Panc1 (cell line): ENCODE measurements around the gene SH3D21. TPM values are rescaled to one million over a fixed set of nuclear protein-coding genes. Genes with fewer than 3 reads are reported as not detected.

ENCODE experiments used
- ATAC-seq: fragments of 200-7000 bp; cut with Tn5 transposase; 2 replicates; pipeline ENCODE4 v1.9.1; 2020; ENCODE audit warnings: mild to moderate bottlenecking, moderate library complexity
- BruUV-seq: library from RNA; stranded (reverse); fragments of 400-500 nt; replicated peaks from 2 replicates; lab custom pipeline; 2021; lab: Mats Ljungman, UMichigan
- CTCF ChIA-PET: fragments of 300-600 bp; sonication (Branson Sonifier 250); formaldehyde crosslinking; loops from one replicate; lab custom pipeline; 2022; ENCODE audit warnings: antibody characterized with exemption; lab: Charles Lee
- POLR2A ChIA-PET: fragments of 300-600 bp; sonication (Branson Sonifier 250); formaldehyde crosslinking; loops from one replicate; lab custom pipeline; 2022; ENCODE audit warnings: antibody characterized with exemption; lab: Charles Lee
- DNase-seq: peaks from one replicate; pipeline ENCODE4 v3.0.0-alpha.2; 2010; ENCODE audit warnings: low read depth, low spot score
- H3K27ac ChIP-seq: 2 replicates; pipeline ENCODE4 v1.5.1; 2011; ENCODE audit warnings: mild to moderate bottlenecking, low read length, inconsistent platforms
- H3K27me3 ChIP-seq: fragments of 200-500 bp; sonication (Bioruptor generic); 2 replicates; pipeline ENCODE4 v1.6.0; 2014; ENCODE audit warnings: low read length, inconsistent platforms; ENCODE audit not compliant: control insufficient read depth, insufficient read depth
- H3K36me3 ChIP-seq: fragments of 200-500 bp; sonication (Bioruptor generic); 2 replicates; pipeline ENCODE4 v1.5.1; 2014; ENCODE audit warnings: inconsistent platforms, mild to moderate bottlenecking, low read length, moderate library complexity; ENCODE audit not compliant: control insufficient read depth, insufficient read depth
- H3K4me1 ChIP-seq: 2 replicates; pipeline ENCODE4 v1.5.1; 2011; ENCODE audit warnings: inconsistent platforms, mild to moderate bottlenecking, low read length, moderate library complexity; ENCODE audit not compliant: control insufficient read depth, insufficient read depth
- H3K4me3 ChIP-seq, 2 experiments: 2 replicates each; pipeline ENCODE4 v1.5.1; 2011 to 2012; ENCODE audit warnings: low read depth in 2 of 2, low read length in 2 of 2, mild to moderate bottlenecking in 2 of 2, inconsistent platforms in 1 of 2, moderate library complexity in 1 of 2
- H3K9me3 ChIP-seq: fragments of 200-500 bp; sonication (Bioruptor generic); 2 replicates; pipeline ENCODE4 v1.5.1; 2014; ENCODE audit warnings: low read depth, mild to moderate bottlenecking, inconsistent platforms, low read length, moderate library complexity; ENCODE audit not compliant: control insufficient read depth, insufficient read depth
- POLR2AphosphoS5 ChIP-seq: IDR thresholded peaks from 2 replicates; pipeline ENCODE4 v1.6.1; 2012; ENCODE audit warnings: mild to moderate bottlenecking, low read depth, low read length, moderate library complexity
- SIN3A ChIP-seq: IDR thresholded peaks from 2 replicates; pipeline ENCODE4 v1.6.1; 2012; ENCODE audit warnings: low read depth, mild to moderate bottlenecking, low read length, moderate library complexity, borderline replicate concordance; ENCODE audit not compliant: insufficient read depth
- TCF7L2 ChIP-seq: IDR thresholded peaks from 2 replicates; pipeline ENCODE4 v1.6.1; 2011; ENCODE audit warnings: mild to moderate bottlenecking, low read depth, low read length, inconsistent platforms
- in situ Hi-C: cut with HindIII; loops from 2 replicates; pipeline ENCODE4 v1.10.0; 2016; ENCODE audit warnings: low sequenced_read_pairs, low pct_unique_long_range_greater_than_20kb
- intact Hi-C: fragments of 100-400 bp; cut with micrococcal nuclease; formaldehyde crosslinking; loops from one replicate; pipeline ENCODE4 v1.10.0; 2022; ENCODE audit not compliant: unreplicated experiment
- total RNA-seq: library from RNA; stranded (reverse); gene quantifications from one replicate; pipeline ENCODE4 v1.2.1, GENCODE V29; 2021; ENCODE audit not compliant: unreplicated experiment
- TF ChIP-seq, protein P1 (sequence below), 2 experiments: IDR thresholded peaks; 2 replicates each; pipeline ENCODE4 v1.6.1; 2011 to 2012; ENCODE audit warnings: low read depth in 2 of 2, control low read depth in 1 of 2, low read length in 1 of 2, mild to moderate bottlenecking in 1 of 2, moderate library complexity in 1 of 2; ENCODE audit not compliant: insufficient read depth in 1 of 2
- TF ChIP-seq, protein P2 (sequence below): fragments of 450-650 bp; IDR thresholded peaks from 2 replicates; pipeline ENCODE4 v1.5.1; 2017; ENCODE audit warnings: mild to moderate bottlenecking

Gene SH3D21
- total RNA-seq, 1 experiment from 2014 or later = 18.9 TPM

DNA sequence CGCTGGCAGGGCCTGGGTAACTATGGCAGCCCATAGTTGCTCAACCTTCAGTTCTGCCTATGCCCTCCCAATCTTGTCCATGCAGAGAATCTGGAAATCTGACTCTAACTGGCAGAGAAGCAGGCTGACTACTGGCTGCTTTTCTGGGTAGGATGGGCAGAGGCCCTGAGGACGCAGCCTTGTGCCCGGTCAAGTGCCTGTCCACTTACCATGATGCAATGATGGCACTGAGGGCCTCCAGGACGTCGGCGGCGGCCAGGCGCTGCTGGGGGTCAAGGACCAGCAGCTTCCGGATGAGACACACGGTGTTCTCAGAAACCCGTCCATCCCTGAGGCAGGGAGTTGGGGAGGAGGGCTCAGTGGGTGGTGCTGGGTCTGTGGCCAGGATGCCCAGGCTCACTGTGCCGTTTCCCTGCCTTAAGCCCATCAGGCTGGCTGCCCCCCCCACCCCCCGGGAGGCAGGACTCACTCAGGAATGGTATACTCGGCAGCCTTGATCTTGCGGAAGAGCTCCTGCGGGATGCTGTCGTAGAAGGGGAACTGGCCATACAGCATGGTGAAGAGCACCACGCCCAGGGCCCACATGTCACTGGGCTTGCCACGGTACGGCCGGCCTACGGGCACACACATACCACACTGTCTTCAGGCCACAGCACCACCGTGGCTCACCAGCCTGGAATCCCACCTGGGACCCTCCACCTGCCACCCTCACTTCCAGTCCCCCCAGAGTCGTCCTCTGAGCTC lies 37.7 kb downstream of the SH3D21 start:
- intact Hi-C loops = loop anchor here (2.0 kb wide), 1 partner anchor 77 kb away; no protein-coding TSS in a partner anchor
- no peak overlapping the region for H3K4me3 ChIP-seq

DNA sequence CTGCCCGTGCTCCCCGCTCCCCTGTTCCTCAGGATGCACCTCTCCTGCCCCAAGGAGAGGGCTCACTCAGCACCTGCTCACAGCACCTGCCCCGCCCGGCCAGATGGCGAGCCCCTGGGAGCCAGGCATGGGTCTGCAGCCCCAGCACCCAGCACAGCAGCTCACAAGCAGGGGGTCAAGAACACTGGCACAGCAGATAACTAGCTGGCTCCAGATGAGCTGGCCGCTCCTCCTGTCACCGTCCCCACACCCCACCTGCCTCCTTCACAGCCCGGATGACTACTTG lies 38.2 kb downstream of the SH3D21 start:
- H3K27ac ChIP-seq = no peak overlapping the region

More for the DNA sequence above, 37.7 kb downstream of the SH3D21 start:
- ChIA-PET POLR2A (interaction anchor here (0.6 kb wide), 1 partner anchor 76 kb away, joined by 5 read pairs; no protein-coding TSS in a partner anchor), CTCF (interaction anchor here (0.6 to 1.5 kb wide), 4 partner anchors 21 to 63 kb away, joined by 3 to 11 read pairs (median 6); no protein-coding TSS in a partner anchor)
- no peaks in the 10 kb centered on the region for H3K27me3 ChIP-seq
- DNase-seq = no peak
- no TSS peak for BruUV-seq
- no peak for ATAC-seq
- peaks cover 5% of the 10 kb centered on the region; the same call in 1 of the 2 replicates for H3K4me1 ChIP-seq
- no peak overlapping the region for H3K27ac ChIP-seq
- in situ Hi-C loops = no loop called here
- H3K9me3 ChIP-seq = no peaks in the 10 kb centered on the region
- peaks cover 2% of the 10 kb centered on the region; the same call in 1 of the 2 replicates for H3K36me3 ChIP-seq
- TF ChIP-seq TCF7L2 = no peak
- TF ChIP-seq, protein P1, sequence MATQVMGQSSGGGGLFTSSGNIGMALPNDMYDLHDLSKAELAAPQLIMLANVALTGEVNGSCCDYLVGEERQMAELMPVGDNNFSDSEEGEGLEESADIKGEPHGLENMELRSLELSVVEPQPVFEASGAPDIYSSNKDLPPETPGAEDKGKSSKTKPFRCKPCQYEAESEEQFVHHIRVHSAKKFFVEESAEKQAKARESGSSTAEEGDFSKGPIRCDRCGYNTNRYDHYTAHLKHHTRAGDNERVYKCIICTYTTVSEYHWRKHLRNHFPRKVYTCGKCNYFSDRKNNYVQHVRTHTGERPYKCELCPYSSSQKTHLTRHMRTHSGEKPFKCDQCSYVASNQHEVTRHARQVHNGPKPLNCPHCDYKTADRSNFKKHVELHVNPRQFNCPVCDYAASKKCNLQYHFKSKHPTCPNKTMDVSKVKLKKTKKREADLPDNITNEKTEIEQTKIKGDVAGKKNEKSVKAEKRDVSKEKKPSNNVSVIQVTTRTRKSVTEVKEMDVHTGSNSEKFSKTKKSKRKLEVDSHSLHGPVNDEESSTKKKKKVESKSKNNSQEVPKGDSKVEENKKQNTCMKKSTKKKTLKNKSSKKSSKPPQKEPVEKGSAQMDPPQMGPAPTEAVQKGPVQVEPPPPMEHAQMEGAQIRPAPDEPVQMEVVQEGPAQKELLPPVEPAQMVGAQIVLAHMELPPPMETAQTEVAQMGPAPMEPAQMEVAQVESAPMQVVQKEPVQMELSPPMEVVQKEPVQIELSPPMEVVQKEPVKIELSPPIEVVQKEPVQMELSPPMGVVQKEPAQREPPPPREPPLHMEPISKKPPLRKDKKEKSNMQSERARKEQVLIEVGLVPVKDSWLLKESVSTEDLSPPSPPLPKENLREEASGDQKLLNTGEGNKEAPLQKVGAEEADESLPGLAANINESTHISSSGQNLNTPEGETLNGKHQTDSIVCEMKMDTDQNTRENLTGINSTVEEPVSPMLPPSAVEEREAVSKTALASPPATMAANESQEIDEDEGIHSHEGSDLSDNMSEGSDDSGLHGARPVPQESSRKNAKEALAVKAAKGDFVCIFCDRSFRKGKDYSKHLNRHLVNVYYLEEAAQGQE (IDR thresholded peaks at IDR 0.05; ENCODE audit: insufficient read depth in 1 of 2, low read depth in 2 of 2, low read length in 1 of 2) = no peak
- TF ChIP-seq, protein P2, sequence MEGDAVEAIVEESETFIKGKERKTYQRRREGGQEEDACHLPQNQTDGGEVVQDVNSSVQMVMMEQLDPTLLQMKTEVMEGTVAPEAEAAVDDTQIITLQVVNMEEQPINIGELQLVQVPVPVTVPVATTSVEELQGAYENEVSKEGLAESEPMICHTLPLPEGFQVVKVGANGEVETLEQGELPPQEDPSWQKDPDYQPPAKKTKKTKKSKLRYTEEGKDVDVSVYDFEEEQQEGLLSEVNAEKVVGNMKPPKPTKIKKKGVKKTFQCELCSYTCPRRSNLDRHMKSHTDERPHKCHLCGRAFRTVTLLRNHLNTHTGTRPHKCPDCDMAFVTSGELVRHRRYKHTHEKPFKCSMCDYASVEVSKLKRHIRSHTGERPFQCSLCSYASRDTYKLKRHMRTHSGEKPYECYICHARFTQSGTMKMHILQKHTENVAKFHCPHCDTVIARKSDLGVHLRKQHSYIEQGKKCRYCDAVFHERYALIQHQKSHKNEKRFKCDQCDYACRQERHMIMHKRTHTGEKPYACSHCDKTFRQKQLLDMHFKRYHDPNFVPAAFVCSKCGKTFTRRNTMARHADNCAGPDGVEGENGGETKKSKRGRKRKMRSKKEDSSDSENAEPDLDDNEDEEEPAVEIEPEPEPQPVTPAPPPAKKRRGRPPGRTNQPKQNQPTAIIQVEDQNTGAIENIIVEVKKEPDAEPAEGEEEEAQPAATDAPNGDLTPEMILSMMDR = no peak
- no peak for TF ChIP-seq SIN3A
- TF ChIP-seq POLR2AphosphoS5 = no peak

More for the DNA sequence above, 38.2 kb downstream of the SH3D21 start:
- no peak for ATAC-seq
- peaks cover 2% of the 10 kb centered on the region; the same call in 1 of the 2 replicates for H3K36me3 ChIP-seq
- intact Hi-C loops = no loop called here
- ChIA-PET POLR2A (interaction anchor here (0.6 kb wide), 1 partner anchor 75 kb away, joined by 5 read pairs; no protein-coding TSS in a partner anchor), CTCF (no interaction called here)
- no peaks in the 10 kb centered on the region for H3K27me3 ChIP-seq
- DNase-seq = no peak
- no TSS peak for BruUV-seq
- in situ Hi-C loops = no loop called here
- no peak for TF ChIP-seq SIN3A
- TF ChIP-seq TCF7L2 = no peak
- TF ChIP-seq, protein P2 = no peak
- TF ChIP-seq, protein P1 (IDR thresholded peaks at IDR 0.05; ENCODE audit: insufficient read depth in 1 of 2, low read depth in 2 of 2, low read length in 1 of 2) = no peak
- TF ChIP-seq POLR2AphosphoS5 = no peak
- H3K4me1 ChIP-seq = peaks cover 5% of the 10 kb centered on the region; the same call in 1 of the 2 replicates
- no peak overlapping the region for H3K4me3 ChIP-seq
- H3K9me3 ChIP-seq = no peaks in the 10 kb centered on the region
